NCI-H526 (cell line): ENCODE data around the gene GPATCH2L.

ENCODE experiments used
- DNase-seq, 2 experiments: peaks; one replicate each; lab custom pipeline; 2025; lab: John Stamatoyannopoulos, UW

GPATCH2L gene

GRCh38 chr14:76136476-76137110 is 15.1 kb upstream of the GPATCH2L start:
- DNase-seq: peak in 1 of 2 experiments; percentile 12

GRCh38 chr14:76138119-76138757 is 13.5 kb upstream of the GPATCH2L start:
- no peak for DNase-seq

- DNase-seq: peak in 1 of 2 experiments; percentile 22
These were observed 12.7 kb upstream of the GPATCH2L start for GRCh38 chr14:76138758-76139723.

GRCh38 chr14:76143642-76144041 is 8.1 kb upstream of the GPATCH2L start:
- no peak for DNase-seq

- DNase-seq: no peak
These were observed 4.7 kb upstream of the GPATCH2L start for GRCh38 chr14:76146976-76147375.

GRCh38 chr14:76149196-76149595 is 2.5 kb upstream of the GPATCH2L start:
- no peak for DNase-seq

GRCh38 chr14:76152333-76152681 is 585 bp downstream of the GPATCH2L start:
- peak in 1 of 2 experiments; percentile 40 for DNase-seq

- no peak for DNase-seq
These were observed 2.2 kb downstream of the GPATCH2L start for GRCh38 chr14:76153919-76154318.

GRCh38 chr14:76154539-76155126 is 2.9 kb downstream of the GPATCH2L start:
- DNase-seq: no peak

- no peak for DNase-seq
These were observed 12.1 kb downstream of the GPATCH2L start for GRCh38 chr14:76163668-76164363.

GRCh38 chr14:76168531-76168930 is 16.8 kb downstream of the GPATCH2L start:
- peak in 1 of 2 experiments; percentile 15 for DNase-seq

GRCh38 chr14:76169776-76170175 is 18.1 kb downstream of the GPATCH2L start:
- no peak for DNase-seq

GRCh38 chr14:76174982-76175381 is 23.3 kb downstream of the GPATCH2L start:
- no peak for DNase-seq

GRCh38 chr14:76175942-76176341 is 24.2 kb downstream of the GPATCH2L start:
- DNase-seq: no peak

- no peak for DNase-seq
These were observed 29.8 kb downstream of the GPATCH2L start for GRCh38 chr14:76181546-76181945.

GRCh38 chr14:76186308-76187027 is 34.7 kb downstream of the GPATCH2L start:
- peak; percentile 23 to 43 for DNase-seq

- no peak for DNase-seq
These were observed 39.6 kb downstream of the GPATCH2L start for GRCh38 chr14:76191297-76191696.

GRCh38 chr14:76193696-76194095 is 42.0 kb downstream of the GPATCH2L start:
- DNase-seq: no peak

- DNase-seq: no peak
These were observed 42.6 kb downstream of the GPATCH2L start for GRCh38 chr14:76194327-76194726.

- DNase-seq: no peak
These were observed 43.3 kb downstream of the GPATCH2L start for GRCh38 chr14:76195003-76195402.
